HG03354 (cell line): ENCODE results near the gene GAS5.
A peak's percentile ranks its signal among the peaks of the same experiment; 100 is the strongest.
"Not testable (repeated sequence)": the region's sequence is repeated elsewhere in the genome, so short reads cannot be mapped to it uniquely, and the experiment has no call there.

Source experiments
- ATAC-seq: cut with Tn5 transposase; IDR thresholded peaks from one replicate; pipeline ENCODE4 v1.9.1; 2021; ENCODE audit warnings: mild to moderate bottlenecking; ENCODE audit not compliant: unreplicated experiment, poor library complexity, severe bottlenecking

The GAS5 gene

DNA sequence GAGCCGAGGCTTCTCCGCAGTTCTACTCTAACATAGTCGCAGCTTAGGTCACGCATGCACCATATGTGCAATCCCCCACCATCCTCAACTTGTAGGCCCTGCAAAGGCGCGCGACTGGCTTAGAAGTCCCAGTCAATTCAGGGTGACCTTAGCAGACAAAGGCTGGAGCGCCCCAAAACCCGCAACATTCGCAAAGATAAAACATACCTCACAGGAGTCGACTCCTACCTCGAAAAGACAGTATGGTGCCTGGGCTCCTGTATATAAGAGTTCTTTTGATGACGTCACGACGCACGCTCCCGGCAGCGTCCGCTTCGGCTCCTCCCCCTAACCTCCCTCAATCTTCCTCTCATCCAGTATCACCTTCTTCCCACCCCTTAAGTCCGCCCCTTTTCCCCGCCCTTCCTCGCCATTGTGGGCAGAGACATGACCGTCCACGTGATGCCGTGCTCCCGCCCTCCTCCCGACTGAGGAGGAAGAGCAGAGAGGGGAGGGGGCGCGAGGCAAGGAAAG lies at the start of gene GAS5:
Gene GAS5, minus strand, starts transcription at position 237 of the 513 bp plus-strand sequence.
- peak; percentile 73 for ATAC-seq

DNA sequence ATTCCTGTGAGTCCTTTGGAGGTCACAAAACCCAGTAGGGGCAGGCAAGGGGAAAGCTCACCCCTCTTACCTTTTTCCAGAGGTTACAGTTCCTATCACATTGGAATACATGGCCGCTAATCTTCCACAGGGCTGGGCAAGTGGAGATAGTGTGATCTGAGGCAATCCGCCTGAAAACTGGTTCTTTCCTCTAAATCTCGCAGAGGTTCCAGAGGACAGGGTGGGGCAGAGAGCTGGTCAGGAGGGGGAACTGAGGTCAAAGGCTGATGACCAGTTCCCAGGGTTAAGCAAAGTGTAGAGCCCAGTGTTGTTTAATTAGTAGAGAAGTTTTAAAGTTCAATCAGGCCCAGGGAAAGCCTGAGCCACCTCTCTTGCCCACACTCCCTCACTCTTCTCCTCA lies 49.4 kb upstream of the GAS5 start, which contains the start of gene SERPINC1:
Gene SERPINC1, minus strand, starts transcription at position 179 of the 400 bp plus-strand sequence. Its CDS starts 68 bp downstream, at position 111.
- no peak for ATAC-seq

DNA sequence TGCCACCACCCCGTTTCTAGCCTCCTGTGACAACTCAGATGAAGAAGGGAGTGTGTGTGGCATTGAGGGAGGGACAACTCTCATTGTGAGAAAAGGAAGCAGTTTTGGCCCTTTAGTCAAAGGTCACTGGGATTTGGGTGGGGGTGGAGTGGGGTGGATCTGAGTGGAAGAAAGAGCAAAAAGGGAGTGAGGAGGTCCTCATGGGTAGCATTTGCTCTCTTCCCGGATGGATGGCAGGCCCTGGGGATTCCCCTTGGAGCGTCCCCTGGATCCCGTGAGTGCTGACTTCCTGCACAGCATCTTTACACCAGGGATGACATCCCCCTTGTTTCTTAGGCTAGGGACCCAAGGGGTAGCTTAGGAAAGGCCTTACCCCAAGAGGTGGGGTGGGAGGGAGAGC lies 48.9 kb upstream of the GAS5 start:
- ATAC-seq = no peak

DNA sequence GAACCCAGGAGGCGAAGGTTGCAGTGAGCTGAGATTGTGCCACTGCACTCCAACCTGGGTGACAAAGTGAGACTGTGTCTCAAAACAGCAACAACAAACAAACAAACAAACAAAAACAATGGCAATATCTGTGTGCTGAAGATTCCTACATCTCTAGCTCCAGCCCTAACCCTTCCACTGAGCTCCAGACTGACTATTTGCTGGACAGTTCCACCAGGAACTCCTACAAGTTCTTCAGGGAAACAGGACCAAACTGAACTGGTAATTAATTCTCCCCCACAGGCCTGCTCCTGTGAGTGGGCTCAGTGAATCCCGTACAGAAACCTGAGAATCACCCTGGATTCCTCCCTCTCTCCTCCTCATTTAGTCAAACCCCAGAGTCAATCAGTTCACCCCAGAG lies 47.8 kb upstream of the GAS5 start:
- ATAC-seq = no peak

DNA sequence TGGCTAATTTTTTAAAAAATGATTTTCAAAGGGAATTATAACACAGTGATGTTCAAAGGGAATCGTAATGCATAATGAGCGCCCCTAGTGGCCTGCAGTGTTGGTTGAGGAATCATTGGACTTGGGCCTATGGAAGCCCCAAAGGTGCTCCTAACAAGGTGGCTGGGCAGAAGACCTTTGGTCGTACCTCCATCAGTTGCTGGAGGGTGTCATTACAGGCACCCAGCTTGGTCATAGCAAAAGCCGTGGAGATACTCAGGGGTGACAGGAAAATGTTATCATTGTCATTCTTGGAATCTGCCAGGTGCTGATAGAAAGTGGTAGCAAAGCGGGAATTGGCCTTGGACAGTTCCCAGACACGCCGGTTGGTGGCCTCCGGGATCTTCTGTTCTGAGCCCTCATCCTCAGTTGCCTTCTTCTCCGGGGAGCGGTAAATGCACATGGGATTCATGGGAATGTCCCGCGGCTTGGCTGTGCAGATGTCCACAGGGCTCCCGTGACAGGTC lies 46.6 kb upstream of the GAS5 start:
- no peak for ATAC-seq

DNA sequence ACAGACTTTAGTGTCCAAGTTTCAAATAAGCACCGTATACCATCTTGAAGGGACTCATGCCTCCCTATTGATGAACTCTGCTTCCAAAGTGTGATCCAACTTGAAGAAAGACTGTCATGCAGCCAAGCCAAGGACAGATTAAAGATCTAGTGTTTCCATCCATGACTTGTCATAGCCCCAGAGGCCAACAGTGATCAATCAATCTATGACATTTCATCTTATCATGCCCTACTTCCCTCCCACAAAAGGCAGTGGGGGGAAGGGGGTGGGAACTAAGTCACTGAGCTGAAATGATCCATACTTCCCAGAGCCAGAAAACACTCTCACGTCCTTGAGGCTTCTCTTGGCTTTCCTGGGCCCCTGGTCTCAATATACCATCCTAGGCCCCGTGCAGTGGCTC lies 45.3 kb upstream of the GAS5 start:
- no peak for ATAC-seq

DNA sequence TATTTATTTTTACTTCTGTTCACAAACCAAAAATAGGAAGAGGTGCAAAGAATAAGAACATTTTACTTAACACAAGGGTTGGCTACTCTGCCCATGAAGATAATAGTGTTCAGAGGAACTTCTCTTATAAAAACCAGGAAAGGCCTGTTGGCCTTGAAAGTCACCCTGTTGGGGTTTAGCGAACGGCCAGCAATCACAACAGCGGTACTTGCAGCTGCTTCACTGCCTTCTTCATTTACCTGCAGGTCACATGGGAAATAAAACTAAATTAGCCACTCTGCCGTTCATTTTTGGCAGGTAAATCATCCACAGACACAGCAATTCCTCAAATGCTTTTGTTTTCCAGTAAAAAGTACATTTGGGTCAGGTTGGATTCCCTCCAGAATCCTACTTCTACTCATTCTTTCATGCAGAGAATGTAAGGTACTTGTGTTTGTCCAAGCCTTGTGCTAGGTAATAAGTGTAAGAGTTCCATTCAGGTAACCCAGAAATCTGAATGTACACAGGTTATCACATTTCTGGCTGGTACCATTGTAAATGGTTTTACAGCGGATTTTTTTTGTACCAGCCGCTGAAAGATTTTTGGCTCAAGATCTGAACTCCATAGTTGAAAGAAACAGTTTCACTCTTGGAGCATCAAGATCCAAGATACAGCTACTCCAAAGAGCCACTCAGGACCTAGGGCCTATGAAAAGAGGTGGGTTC lies 36.2 kb upstream of the GAS5 start:
- no peak for ATAC-seq

DNA sequence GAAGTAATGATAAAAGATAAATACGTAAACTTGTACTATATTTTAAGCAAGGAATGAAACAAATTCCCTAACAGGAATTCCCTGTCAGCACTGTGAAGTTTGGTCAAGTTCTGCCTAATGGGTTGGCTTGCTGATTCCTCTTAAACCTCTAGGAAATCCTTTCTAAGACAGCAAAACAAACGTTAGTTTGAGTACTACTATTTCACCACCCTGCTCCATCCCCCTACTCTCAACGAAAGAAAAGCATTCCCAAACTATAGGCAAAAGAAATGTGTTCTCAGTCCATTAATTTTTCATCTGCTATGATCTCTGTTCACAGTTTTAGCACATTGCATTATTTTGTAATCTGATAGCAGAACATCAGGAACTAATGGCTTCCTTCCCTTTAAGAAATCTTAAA lies 33.2 kb upstream of the GAS5 start:
- no peak for ATAC-seq

DNA sequence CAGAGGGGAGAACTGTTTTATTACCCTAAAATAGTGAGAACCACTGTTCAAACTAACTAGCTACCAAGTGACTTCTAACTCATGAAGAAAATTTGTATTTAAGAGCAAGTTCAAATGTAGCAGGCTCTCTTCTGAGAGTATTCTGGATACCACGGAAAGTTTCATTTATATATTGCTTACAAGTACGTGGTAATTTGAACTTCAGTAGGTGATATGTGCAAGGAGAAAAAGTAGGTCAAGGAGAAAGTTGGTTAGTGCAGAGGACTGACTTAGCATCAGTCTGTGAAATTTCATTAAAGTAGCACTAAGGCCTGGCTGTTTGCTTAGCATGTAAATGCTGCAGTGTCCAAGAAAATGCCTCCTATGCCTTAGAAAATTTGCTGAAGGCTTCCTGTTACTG lies 32.6 kb upstream of the GAS5 start:
- ATAC-seq = no peak

DNA sequence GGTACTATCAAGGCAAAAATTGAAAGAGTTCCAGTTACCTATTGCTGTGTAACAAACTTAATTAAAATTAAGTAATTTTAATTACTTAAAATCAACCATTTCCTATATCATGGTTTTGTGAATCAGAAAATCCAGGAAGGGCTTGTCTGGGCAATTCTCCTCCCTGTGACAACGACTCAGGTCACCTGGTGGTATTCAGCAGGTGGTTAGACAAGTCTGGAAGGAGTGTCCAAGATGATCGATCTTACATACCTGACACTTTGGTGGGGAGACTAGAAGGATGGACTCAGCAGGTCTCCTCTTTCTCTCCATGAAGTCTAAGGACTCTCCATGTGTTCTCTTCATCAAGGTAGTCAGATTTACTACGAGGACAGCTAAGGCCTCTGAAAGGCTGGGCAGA lies 26.4 kb upstream of the GAS5 start:
- ATAC-seq = no peak

DNA sequence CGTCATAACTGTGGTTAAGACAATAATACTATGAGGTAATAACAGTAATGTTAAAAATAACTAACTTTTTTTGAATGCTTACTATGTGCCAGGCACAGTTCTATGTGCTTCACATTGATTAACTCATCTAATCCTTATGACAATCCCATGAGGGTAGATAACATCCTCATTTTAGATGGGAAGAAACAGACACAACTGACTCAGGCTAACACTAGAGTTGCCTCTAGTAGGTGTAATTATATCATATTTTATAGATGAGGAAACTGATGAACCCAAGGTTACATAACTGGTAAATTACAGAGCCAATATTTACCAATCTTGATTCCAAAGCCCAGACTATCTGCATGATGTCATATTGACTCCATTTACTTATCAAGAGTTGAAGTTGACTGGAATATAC lies 25.8 kb upstream of the GAS5 start:
- ATAC-seq = no peak

DNA sequence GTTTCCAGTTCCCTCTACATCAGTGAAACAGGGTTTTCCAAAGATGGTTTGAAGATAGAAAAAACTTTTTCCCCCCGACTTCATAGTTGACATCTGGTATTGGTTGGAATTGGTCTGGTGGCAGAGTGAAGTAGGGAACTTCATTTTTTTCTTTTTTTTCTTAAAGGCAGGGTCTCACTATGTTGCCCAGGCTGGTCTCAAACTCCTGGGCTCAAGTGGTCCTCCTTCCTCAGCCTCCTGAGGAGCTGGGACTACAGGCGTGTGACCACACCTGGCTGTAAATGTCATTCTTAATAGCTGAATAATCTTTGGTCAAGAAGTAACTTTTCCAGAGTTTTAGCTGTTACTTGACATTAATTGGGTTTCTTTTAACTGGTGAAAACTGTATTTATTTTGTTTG lies 22.1 kb upstream of the GAS5 start:
- no peak for ATAC-seq

DNA sequence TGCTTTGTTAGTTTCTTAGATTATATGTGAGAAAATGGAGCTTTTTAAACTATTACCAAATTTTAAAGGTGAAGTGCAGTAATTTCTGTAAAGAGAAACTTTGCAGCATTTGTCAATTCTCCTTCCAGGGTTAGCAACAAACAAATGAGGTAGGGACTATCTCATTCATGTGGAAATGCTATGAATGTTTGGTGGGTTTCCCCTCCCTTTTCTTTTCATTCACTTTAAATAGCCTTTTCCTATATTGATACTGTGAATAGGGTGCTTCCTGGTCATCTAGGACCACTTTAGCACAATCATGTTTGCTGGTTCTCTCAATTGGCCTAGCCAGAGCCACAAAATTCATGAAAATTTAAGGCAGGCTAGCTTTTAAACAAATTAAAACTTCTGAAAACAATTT lies 21.0 kb upstream of the GAS5 start:
- ATAC-seq = no peak

DNA sequence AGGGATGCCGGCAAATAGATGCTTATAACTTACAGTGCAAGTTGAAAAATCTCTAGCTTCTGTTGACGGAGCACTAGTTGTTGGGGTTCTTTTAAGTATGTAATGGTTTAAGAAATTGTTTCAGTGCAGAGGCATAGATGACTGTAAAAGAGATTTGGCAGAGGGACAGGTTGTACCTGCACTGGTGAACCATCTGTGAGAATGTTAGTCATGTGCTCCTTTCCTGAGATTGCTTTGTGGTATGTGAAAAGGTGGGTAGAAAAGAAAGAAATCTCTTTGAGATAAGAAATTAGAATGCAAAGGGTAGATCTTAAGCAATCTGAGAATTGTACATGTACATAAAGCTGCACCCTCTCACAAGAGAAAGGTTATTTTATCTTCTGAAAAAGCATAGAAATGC lies 19.8 kb upstream of the GAS5 start:
- ATAC-seq = no peak

DNA sequence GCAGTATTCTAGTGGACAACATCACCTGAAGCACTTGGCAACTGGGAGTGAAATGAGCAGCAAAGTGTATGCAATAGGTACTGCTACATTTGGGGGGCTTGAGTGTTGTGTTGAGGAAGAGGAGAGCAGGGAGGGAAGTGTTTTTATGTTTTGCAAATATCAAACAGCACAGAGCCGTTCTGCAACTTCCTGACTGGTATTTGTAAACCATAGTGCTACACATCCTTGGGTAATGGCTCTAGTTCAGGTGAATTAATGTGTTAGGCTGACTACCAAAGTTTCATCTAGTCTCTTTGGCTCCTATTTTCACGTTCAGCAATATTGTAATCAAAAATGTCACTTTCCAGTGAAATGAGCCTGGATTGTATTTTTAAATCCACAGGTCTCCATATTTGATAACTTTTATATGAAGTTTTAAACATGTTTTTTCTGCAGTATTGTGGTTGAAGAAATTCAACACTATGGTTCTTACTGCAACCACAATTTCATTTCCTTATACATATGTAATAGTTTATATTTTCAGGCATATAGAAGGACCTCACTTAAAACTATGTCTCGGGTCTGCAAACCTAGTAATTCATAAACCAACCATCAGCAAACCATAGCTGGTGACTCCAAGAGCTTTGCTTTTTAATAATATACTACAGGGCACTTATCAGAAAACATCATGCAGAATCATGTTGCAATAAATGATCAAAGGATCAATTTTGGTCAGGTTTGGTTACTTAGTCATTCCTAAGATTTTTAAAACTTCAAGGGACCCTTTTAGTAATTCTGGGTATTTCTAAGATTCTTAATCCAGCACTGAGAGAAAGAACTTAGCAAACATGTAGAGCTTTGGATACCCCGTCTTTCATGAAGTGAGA lies 19.2 kb upstream of the GAS5 start:
- no peak for ATAC-seq

DNA sequence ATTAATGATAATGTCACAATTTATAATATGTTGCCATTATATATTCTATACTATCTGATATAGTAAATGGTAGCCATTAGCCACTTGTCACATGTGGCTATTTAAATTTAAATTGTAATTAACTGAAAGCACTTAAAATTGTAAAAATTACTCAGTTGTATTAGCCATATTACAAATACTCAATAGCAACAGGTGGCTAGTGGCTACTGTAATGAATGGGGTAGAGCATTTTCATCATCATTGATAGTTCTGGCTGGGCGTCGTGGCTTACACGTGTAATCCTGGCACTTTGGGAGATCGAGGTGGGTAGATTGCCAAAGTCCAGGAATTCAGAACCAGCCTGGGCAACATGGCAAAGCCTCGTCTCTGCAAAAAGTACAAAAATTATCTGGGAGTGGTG lies 16.9 kb upstream of the GAS5 start:
- no peak for ATAC-seq

DNA sequence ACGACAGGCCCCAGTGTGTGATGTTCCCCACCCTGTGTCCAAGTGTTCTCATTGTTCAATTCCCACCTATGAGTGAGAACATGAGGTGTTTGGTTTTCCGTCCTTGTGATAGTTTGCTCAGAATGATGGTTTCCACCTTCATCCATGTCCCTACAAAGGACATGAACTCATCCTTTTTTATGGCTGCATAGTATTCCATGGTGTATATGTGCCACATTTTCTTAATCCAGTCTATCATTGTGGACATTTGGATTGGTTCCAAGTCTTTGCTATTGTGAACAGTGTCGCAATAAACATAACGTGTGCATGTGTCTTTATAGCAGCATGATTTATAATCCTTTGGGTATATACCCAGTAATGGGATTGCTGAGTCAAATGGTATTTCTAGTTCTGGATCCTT lies 13.3 kb upstream of the GAS5 start:
- ATAC-seq = not testable (repeated sequence)

DNA sequence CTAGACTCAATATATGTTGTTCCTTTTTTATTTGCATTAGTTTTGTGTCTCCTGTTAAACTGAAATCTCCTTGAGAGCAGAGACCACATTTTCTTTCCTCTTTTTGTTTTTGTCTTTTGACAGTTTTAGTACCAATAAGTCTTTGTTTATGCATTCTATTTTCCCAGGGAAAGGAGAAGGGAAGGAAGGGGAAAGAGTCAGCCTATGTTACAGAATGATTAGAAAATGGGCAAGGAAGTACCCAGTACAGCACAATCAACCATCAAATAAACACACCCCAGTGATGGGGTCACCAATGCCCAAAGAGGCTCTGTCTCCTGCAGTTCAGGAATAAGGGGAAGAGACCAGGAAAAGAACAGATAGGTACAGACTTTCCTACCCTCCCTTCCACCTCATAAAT lies 10.5 kb upstream of the GAS5 start:
- ATAC-seq = no peak

DNA sequence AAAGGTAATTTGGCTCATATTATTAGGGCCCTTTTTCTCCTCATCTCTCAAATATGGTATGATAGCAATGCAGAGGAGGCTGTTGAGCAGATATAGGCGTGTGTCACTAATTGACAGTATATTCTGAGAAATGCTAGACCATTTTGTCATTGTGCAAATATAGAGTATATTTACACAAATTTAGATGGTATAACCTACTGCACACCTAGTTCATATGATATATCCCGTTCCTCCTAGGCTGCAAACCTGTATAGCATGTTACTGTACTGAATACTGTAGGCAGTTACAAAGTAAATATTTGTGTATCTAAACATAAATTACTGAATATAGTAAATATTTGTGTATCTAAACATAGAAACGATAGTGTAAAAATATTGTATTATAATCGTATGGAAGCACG lies 8.9 kb upstream of the GAS5 start:
- no peak for ATAC-seq

DNA sequence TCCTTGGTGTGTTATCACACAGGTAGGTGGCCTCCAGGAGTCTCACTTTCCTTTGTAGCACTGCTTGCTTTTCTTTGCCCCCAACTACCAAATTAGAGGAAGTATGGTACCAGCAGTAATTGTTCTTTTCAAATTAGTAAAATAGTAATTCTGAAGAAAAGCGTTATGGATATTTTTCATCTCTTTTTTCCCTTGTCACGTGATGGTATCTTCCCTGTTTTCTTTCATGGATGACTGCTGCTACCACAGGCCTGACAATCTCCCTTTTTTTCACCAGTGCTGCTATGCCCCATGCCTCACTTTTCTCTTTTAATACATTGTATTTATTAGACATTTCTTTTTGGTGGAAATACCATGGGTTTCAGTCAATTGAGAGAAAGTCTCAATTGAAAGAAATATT lies 3.7 kb upstream of the GAS5 start:
- no peak for ATAC-seq

DNA sequence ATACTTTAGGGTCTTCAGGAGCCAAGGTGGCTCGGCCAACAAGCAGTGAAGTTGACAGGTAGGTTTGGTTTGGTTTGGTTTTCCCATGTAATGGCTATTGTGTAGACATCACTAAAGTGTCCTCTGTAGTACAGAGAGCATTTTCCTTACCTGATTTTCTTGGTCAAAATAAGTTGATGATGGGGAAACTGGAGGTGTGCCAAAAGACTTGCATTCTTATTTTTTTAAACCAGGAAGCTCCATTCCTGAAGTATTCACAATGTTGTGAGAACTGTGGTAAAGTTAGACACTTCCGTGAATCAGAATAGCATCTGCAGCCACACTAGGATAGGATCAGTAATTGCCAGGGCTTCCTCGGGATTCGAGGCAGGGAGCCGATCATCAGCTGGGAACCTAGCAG lies 3.3 kb upstream of the GAS5 start:
- ATAC-seq = no peak
